ENCODE measurements around the gene CENPM.

Gene CENPM

GRCh38 chr22:41946629-41947423 is at the start of gene CENPM:
CENPM (minus strand) TSS chr22:41947152; CDS start chr22:41947076, 76 bp downstream.
- DNase-seq (ENCODE audit: low read depth, low spot score): peak; percentile 97

DNA sequence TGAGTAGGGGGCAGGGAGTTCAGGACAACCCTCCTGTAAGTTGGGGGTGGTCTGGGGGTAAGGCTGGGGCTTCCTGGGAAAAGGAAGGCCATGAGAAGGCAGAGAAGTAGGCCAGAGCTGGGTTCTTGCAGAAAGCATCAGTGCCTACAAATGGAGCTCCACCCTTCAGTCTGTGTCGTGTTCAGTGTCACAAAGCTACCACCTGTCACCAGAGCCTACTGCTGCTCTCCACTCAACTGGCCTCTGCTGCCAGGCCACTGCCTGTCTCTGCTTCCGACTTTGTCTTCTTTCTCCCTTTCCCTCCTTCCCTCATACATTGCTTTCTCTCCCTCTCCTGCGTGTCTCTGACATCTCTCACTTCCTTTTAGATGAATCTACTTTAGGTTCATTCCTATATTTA is 48.3 kb upstream of the CENPM start:
- no peak for DNase-seq (ENCODE audit: low read depth, low spot score)

DNA sequence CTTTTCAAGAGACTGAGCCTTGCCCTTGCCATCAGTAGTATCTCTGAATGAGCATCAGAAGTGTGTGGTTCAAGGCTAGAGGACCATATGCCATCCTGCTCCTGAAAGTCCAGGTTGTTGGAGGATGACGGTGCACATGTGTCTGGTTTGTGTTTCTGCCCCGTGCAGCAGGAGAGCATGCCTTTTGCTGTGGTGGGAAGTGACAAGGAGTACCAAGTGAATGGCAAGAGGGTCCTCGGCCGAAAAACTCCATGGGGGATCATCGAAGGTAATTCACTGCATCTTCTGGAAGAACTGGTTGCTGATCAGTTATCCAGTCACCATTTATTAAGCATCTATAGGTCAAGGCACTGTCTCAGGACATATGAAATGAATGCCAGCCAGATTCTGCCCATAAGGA is 45.5 kb upstream of the CENPM start:
- no peak for DNase-seq (ENCODE audit: low read depth, low spot score)

DNA sequence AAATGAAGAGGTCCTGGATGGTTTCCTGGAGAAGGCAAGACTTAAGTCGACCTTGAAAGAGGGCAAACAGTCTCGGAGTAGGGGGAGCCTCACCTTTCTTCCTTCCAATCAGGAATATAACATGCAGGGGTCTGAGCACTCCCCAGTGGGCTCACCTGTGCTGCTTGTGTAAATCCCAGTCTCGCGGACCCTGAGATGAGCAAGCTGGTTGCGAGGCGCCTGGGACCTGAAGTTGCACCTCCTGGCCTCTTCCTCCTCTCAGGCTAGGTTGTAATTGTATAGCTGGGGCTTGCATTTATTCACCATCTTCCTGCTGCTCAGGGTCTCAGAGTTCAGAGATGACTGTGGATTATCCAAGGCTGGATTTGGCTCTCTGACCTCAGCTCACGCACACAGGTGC is 44.2 kb upstream of the CENPM start:
- DNase-seq (ENCODE audit: low read depth, low spot score): no peak

- no peak for DNase-seq (ENCODE audit: low read depth, low spot score)
Measured at GRCh38 chr22:41989246-41989645, 42.3 kb upstream of the CENPM start.

- DNase-seq (ENCODE audit: low read depth, low spot score): no peak
Measured at GRCh38 chr22:41987276-41987675, 40.3 kb upstream of the CENPM start.

DNA sequence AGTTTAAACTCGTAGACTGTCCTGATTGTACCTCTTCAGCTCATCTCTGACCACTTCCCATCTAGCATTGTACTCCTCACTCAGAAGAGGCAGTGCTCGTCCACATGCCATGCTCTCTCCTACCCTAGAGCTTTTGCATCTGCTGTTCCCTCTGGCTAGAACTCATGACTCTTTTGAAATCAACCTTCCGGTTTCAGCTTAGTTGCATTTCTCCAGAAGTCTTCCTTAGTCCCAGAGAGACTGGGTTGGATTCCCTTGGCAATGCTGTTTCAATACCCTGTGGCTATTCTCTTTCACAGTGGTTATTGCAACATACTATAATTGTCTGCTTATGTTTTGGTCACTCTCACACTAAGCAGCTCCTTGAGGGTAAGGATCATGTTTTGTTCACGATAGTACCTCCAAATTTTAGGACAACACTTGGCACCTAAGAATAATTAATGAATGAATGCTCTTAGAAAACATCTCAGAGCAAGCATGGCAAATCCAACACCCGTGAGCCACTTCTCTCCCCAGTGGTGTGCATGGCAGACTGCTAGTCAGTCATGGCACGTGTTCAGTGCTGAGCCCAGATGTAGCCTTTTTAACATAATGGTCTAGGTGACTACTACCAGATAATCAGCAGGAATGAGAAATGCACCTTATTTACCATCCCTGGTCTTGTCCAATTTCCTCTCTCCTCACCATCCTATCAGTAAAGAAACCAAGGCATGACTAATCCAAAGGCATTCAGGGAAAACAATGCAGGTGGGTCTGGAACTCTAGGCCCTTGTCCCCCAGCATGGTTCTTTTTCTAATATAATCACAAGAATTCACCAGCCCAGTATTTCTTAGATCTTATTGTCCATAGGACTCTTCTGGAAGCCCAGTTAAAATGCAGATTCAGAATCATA is 36.8 kb upstream of the CENPM start:
- DNase-seq (ENCODE audit: low read depth, low spot score): no peak

DNA sequence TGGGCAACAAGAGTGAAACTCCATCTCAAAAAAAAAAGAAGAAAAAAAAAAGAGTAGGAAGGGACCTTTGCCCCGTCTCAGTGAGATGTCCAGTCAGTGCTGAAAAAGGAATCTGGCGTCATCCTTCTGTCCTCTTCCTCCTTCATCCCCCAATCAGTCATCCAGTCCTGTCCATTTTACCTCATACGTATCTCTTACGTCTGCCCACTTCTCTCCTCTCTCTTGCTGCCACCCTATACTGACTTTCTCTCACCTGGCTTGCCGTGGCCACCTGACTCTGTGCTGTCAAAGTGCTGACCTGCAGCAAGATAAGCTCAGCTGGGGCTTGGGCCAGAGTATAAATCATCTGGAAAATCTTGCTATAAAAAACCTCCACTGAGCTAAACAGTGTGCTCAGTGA is 35.9 kb upstream of the CENPM start:
- DNase-seq (ENCODE audit: low read depth, low spot score): no peak

DNA sequence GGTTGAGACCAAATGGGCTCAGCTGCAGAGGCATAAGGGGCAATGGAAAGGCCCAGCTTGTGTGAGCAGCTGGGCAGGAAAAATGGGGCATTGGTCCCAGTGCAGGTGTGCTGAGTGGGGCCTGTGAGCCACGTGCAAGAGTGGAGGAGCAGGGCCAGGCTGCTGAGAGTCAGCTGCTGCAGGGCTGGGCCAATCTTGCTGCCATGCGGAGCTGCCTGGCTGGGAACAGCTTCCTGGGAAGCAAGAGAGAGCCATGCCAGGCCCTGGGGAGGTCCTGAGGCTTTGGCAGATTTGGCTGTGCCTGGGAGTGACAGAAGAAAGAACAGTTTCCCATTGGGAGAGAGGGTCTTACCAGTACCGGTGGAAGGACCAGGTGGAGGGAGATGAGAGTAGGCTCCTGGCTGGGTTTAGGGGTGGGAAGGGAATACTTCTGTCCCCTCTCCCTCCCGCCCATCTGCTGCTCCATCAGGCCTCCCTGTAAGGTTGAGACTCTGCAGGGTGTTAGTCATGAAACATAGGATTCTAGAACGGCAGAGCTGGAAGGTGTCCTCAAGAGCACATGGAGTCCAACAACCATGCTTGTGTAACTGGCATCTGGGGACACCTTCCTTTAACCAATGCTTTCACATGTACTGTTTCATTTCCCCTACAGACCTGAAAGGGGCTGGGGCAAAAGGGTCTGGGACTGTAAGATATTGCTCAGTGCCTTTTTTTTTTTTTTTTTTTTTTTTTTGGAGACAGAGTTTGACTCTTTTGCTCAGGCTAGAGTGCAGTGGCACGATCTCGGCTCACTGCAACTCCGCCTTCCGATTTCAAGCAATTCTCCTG is 32.7 kb upstream of the CENPM start:
- no peak for DNase-seq (ENCODE audit: low read depth, low spot score)

DNA sequence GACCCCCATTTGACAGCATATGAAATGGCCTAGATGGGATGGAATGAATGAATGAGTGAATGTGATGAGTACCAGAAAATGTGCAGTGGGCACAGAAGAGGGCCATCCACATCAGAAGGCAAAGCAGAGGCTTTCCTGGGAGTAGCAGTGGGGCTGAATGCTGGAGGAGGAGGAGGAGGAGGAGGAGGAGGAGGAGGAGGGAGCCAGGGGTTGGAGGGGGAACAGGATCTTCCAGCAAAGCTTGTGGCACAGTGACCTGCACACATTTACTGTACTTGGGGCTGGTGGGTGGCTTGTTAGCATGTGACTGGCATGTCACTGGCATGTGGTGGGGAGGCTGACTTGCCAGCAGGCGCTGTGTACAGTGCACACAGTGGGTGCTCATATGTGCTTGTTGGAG is 31.8 kb upstream of the CENPM start:
- DNase-seq (ENCODE audit: low read depth, low spot score): no peak

- DNase-seq (ENCODE audit: low read depth, low spot score): peak; percentile 26
Measured at GRCh38 chr22:41976961-41977566, 30.1 kb upstream of the CENPM start.

GRCh38 chr22:41976070-41976901 is 29.3 kb upstream of the CENPM start:
- DNase-seq (ENCODE audit: low read depth, low spot score): peak; percentile 48

DNA sequence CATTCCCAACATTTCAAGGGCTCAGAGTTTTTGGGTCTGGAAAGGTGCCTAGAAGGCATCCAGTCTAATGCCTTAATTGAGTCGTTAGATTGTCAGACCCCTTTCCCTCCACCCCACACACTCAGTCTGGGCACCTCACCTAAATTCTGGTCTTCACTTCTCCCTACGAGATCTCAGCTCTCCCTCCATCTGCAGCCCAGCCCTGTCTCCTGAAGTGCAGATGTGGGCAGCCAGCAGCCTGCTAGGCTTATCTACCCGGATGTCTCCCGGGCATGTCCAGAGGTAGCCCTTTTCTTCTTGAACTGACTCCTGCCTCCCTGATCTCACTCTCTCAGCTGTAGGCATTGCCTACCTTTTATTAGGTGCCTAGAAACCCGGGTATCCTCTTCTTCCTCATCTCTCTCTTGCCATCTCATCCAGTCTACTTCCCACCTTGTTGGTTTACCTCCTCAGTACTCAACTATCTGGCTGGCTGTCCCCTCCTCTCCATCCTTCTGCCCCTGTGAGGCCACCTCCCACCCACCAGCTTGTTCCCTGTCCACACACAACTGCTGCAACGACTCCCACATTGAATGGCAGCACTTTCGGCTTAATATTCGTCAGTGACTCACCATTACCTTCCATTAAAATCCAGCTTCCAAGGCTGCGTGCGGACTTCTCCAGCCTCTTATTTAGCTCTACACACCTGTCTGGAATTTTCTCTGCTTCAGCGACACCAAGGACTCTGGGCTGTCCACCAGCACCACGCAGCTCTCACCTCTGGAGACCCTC is 28.5 kb upstream of the CENPM start:
- no peak for DNase-seq (ENCODE audit: low read depth, low spot score)

GRCh38 chr22:41974691-41975290 is 27.8 kb upstream of the CENPM start:
- DNase-seq (ENCODE audit: low read depth, low spot score): no peak

DNA sequence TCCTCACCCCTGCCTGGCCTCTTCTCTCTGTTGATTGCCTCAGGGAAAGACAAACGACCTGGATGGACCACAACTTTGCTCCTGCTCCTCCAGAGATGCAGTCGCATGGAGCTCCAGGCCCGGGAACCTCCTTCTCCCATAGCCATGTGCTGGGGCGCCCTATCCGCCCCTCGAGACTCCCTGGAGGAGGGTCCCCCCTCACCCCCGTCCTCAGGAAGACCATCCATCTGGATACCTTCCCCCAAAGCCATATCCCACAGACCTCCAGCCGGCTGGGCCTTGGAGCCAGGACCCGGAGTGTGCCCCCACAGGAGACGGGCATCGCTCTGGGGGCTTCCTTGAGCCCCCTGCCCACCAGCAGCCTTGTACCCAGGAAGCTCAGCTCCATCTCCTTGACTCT is 24.5 kb upstream of the CENPM start:
- DNase-seq (ENCODE audit: low read depth, low spot score): no peak

- DNase-seq (ENCODE audit: low read depth, low spot score): no peak
Measured at GRCh38 chr22:41970601-41971000, 23.6 kb upstream of the CENPM start.

- no peak for DNase-seq (ENCODE audit: low read depth, low spot score)
Measured at GRCh38 chr22:41969110-41969646, 22.2 kb upstream of the CENPM start, which contains the start of gene SEPTIN3. SEPTIN3 (plus strand) TSS chr22:41969443; CDS start chr22:41971493, 2,050 bp downstream.

GRCh38 chr22:41968601-41969000 is 21.6 kb upstream of the CENPM start:
- no peak for DNase-seq (ENCODE audit: low read depth, low spot score)
